ENCODE results near the gene LINC00305. TPM values are rescaled to one million over a fixed set of nuclear protein-coding genes. Genes with fewer than 3 reads are reported as not detected.

LINC00305 gene
- total and polyA plus RNA-seq, 2 of the 8 experiments (the other 6 are each of a cell fraction or from before 2014, with no cell fraction given), result not detected

DNA sequence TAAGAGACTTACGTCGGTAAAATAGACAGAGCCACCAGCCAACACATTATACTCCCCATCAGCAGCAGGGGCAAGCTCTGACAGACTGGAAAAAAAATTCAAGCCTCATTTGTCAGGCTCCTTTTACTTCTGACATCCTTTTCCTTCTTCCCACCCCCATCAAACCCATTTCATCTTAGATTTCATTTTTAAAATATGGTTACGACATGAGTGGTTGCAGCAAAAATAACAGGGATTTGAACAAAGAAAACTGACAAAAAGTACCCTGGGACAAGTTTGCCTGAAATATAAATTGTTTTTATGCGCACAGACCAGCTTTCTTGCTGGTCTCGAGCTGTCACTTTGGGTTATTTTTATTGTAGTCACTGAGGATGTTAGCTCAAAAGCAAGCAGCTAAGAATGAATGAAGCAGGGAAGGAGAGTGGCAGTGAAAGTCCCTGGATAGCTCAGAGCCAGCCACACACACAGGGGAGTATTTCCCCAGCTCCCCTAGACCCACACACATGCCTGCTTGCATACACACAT, 30.7 kb upstream of the LINC00305 start:
- H3K23ac ChIP-seq (ENCODE audit: insufficient read length), result no peak overlapping the region
- H3K79me1 ChIP-seq (ENCODE audit: low read depth, low read length), result no peaks in the 10 kb centered on the region
- no peak overlapping the region for H4K5ac ChIP-seq (ENCODE audit: insufficient read length, low read depth, low read length)
- no peak overlapping the region for H3K4me3 ChIP-seq (ENCODE audit: extremely low read depth in 1 of 4, insufficient read depth in 2 of 4, low read depth in 3 of 4, low read length in 4 of 4)
- FAIRE-seq (no peak), DNase-seq (ENCODE audit: low read depth in 1 of 2, low spot score in 2 of 2) (no peak)
- H2BK120ac ChIP-seq (replicated peaks; ENCODE audit: low read depth, low read length), result no peak overlapping the region
- H4K8ac ChIP-seq (ENCODE audit: extremely low read depth, insufficient read depth, low read length), result no peak overlapping the region
- no peak overlapping the region for H3K56ac ChIP-seq (replicated peaks; ENCODE audit: insufficient read length, low read depth, low read length)
- H3K18ac ChIP-seq (ENCODE audit: extremely low read depth, low read length), result no peak overlapping the region
- no peaks in the 10 kb centered on the region for H4K20me1 ChIP-seq (replicated peaks in 1 of 2; ENCODE audit: control insufficient read depth in 1 of 2, insufficient read depth in 2 of 2, low read length in 2 of 2)
- ChIA-PET POLR2A (ENCODE audit: partially characterized antibody) (no interaction called here), CTCF (ENCODE audit: partially characterized antibody) (interaction anchor here (1.0 to 1.1 kb wide), 3 partner anchors 21 to 141 kb away, joined by 3 read pairs; no protein-coding TSS in a partner anchor)
- H4K91ac ChIP-seq (replicated peaks; ENCODE audit: insufficient read length, low read length), result peak overlapping the region; percentile 39
- no peak overlapping the region for H3K9ac ChIP-seq (replicated peaks in 1 of 4; ENCODE audit: extremely low read depth in 1 of 4, low read depth in 3 of 4, low read length in 3 of 4)
- WGBS, 2 experiments (ENCODE audit: extremely low coverage in 1 of 2, insufficient coverage in 1 of 2, insufficient read length in 1 of 2, insufficient replicate concordance in 2 of 2, low coverage in 1 of 2, low lambda C conversion rate in 2 of 2, missing lambda C conversion rate in 1 of 2), result 86% methylated on average over 5 of the region's 5 CpGs; no CpG with 5 or more reads in 1 of the 2 experiments
- peaks cover 0 to 3% (median 0%) of the 10 kb centered on the region in 4 experiments; a peak in 1 of 7 replicates for H3K4me1 ChIP-seq (replicated peaks in 1 of 4; ENCODE audit: control insufficient read depth in 3 of 4, insufficient read depth in 4 of 4, low read length in 3 of 4)
- no peaks in the 10 kb centered on the region for H3K36me3 ChIP-seq (ENCODE audit: control insufficient read depth in 2 of 4, insufficient read depth in 4 of 4, low read length in 3 of 4)
- H3K4me2 ChIP-seq (ENCODE audit: insufficient read depth in 1 of 2, low read depth in 2 of 2, low read length in 2 of 2), result no peak overlapping the region
- no peaks in the 10 kb centered on the region for H3K27me3 ChIP-seq (replicated peaks in 1 of 4; ENCODE audit: control insufficient read depth in 3 of 4, extremely low read depth in 1 of 4, insufficient read depth in 3 of 4, low read length in 3 of 4)
- H2BK15ac ChIP-seq (ENCODE audit: low read length), result no peak overlapping the region
- no peak overlapping the region for H2BK5ac ChIP-seq (ENCODE audit: low read depth, low read length)
- no peak overlapping the region for H3K4ac ChIP-seq (replicated peaks; ENCODE audit: insufficient read length, low read depth, low read length)
- H2BK12ac ChIP-seq (ENCODE audit: low read depth, low read length), result no peak overlapping the region
- H3K14ac ChIP-seq (ENCODE audit: insufficient read length), result no peak overlapping the region
- H3K79me2 ChIP-seq (ENCODE audit: control insufficient read depth in 1 of 2, insufficient read depth in 2 of 2, low read length in 2 of 2), result no peaks in the 10 kb centered on the region
- no peak overlapping the region for H2BK20ac ChIP-seq (ENCODE audit: low read length)
- H3K23me2 ChIP-seq (ENCODE audit: low read depth, low read length), result no peaks in the 10 kb centered on the region
- no peaks in the 10 kb centered on the region for H3K9me3 ChIP-seq (ENCODE audit: insufficient read depth in 2 of 2, low read depth in 1 of 2, low read length in 1 of 2)
- no peak overlapping the region for H2AK5ac ChIP-seq (ENCODE audit: low read depth, low read length)
- H2AFZ ChIP-seq (ENCODE audit: low read length), result no peak overlapping the region
- no peak overlapping the region for H3K27ac ChIP-seq (ENCODE audit: low read depth, low read length)
- TF ChIP-seq YY1 (IDR thresholded peaks at IDR 0.05; ENCODE audit: low read depth, low read length), result no peak
- no peak for TF ChIP-seq CBX5 (IDR thresholded peaks at IDR 0.05; ENCODE audit: low read depth, low read length)
- TF ChIP-seq ASH2L (IDR thresholded peaks at IDR 0.05; ENCODE audit: low read length), result no peak
- TF ChIP-seq CBX8 (IDR thresholded peaks at IDR 0.05; ENCODE audit: borderline replicate concordance, low read depth, low read length), result no peak
- TF ChIP-seq, protein P1, sequence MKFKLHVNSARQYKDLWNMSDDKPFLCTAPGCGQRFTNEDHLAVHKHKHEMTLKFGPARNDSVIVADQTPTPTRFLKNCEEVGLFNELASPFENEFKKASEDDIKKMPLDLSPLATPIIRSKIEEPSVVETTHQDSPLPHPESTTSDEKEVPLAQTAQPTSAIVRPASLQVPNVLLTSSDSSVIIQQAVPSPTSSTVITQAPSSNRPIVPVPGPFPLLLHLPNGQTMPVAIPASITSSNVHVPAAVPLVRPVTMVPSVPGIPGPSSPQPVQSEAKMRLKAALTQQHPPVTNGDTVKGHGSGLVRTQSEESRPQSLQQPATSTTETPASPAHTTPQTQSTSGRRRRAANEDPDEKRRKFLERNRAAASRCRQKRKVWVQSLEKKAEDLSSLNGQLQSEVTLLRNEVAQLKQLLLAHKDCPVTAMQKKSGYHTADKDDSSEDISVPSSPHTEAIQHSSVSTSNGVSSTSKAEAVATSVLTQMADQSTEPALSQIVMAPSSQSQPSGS (IDR thresholded peaks at IDR 0.05; ENCODE audit: low read length), result no peak
- no peak for TF ChIP-seq SP2 (IDR thresholded peaks at IDR 0.05; ENCODE audit: low read length)
- no peak for TF ChIP-seq HDAC2 (IDR thresholded peaks at IDR 0.05; ENCODE audit: borderline replicate concordance in 1 of 2, low read depth in 2 of 2, low read length in 2 of 2)
- no peak for TF ChIP-seq TCF12 (IDR thresholded peaks at IDR 0.05; ENCODE audit: low read depth, low read length)
- TF ChIP-seq TEAD4 (IDR thresholded peaks at IDR 0.05; ENCODE audit: low read depth, low read length), result no peak
- no peak for TF ChIP-seq EGR1 (IDR thresholded peaks at IDR 0.05; ENCODE audit: borderline replicate concordance, low read depth, low read length)
- no peak for TF ChIP-seq BCL11A (IDR thresholded peaks at IDR 0.05; ENCODE audit: low read depth in 2 of 2, low read length in 2 of 2)
- TF ChIP-seq CEBPB (IDR thresholded peaks at IDR 0.05; ENCODE audit: low read depth, low read length), result no peak
